ENCODE results near the gene SERP2. TPM values are rescaled to one million over a fixed set of nuclear protein-coding genes. Genes with fewer than 3 reads are reported as not detected.

The SERP2 gene
- total and polyA plus RNA-seq, 2 donors (not counting 3 experiments of a cell fraction or from before 2014, with no cell fraction given): 0.30 TPM; not detected in 1

DNA sequence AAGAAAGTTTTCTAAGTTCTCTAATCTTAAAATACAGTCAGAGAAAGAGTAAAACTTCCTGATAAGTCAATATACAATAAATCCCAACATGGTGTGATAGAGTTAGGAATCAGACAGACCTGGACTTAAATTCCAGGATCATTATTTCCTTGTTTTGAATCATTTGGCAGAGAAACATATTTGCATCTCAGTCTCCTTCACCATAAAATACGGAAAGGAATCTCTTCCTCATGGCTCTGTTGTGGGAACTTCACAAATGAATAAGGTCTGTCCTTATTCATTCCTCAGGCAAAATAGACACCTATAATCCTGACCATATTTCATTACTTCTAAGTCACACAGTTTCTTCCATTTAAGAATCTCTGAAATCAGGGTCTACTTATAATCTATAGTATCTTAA, 19.3 kb upstream of the SERP2 start:
- H3K4me1 ChIP-seq (ENCODE audit: control insufficient read depth, extremely low read depth, insufficient read depth, low read length): no peaks in the 10 kb centered on the region
- no peak overlapping the region for H3K27ac ChIP-seq (ENCODE audit: insufficient read depth, low read depth, low read length)
- ChIA-PET CTCF (interaction anchor here (1.1 to 1.4 kb wide), 2 partner anchors 11 to 20 kb away, joined by 3 to 8 read pairs; no protein-coding TSS in a partner anchor), POLR2A (no interaction called here)
- H3K79me2 ChIP-seq (ENCODE audit: control insufficient read depth, insufficient read depth, low read length): no peaks in the 10 kb centered on the region
- intact Hi-C loops (cut with micrococcal nuclease): no loop called here
- H4K20me1 ChIP-seq (replicated peaks; ENCODE audit: control insufficient read depth, extremely low read depth, insufficient read depth, low read length): no peaks in the 10 kb centered on the region
- no peak overlapping the region for H3K9ac ChIP-seq (replicated peaks; ENCODE audit: extremely low read depth, insufficient read depth, low read length)
- BruUV-seq (replicated peaks): no TSS peak
- TF ChIP-seq EZH2 (IDR thresholded peaks at IDR 0.05; ENCODE audit: borderline replicate concordance, low read depth, low read length, severe bottlenecking) (no peak), POLR2AphosphoS5 (IDR thresholded peaks at IDR 0.05; ENCODE audit: insufficient read depth, low read depth, low read length) (no peak), POLR2A (IDR thresholded peaks at IDR 0.05; ENCODE audit: low read depth, low read length) (no peak), JUN (IDR thresholded peaks at IDR 0.05; ENCODE audit: borderline replicate concordance, insufficient read depth, insufficient read length, low read depth) (no peak), MYC (IDR thresholded peaks at IDR 0.05; ENCODE audit: low read depth, low read length) (no peak), CTCF (IDR thresholded peaks at IDR 0.05; ENCODE audit: extremely low read depth in 1 of 2, insufficient read depth in 1 of 2, low read depth in 1 of 2, low read length in 2 of 2) (no peak), FOS (IDR thresholded peaks at IDR 0.05; ENCODE audit: borderline replicate concordance, insufficient read depth, low read length) (no peak), GATA2 (IDR thresholded peaks at IDR 0.05; ENCODE audit: insufficient read depth, insufficient read length, low read depth, low read length) (no peak)
- TF ChIP-seq, protein P1, sequence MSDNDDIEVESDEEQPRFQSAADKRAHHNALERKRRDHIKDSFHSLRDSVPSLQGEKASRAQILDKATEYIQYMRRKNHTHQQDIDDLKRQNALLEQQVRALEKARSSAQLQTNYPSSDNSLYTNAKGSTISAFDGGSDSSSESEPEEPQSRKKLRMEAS (IDR thresholded peaks at IDR 0.05; ENCODE audit: insufficient read depth, insufficient read length): no peak
- H3K4me3 ChIP-seq (replicated peaks in 1 of 3; ENCODE audit: insufficient read depth in 1 of 3, low read depth in 1 of 3, low read length in 3 of 3): no peak overlapping the region
- no peaks in the 10 kb centered on the region for H3K27me3 ChIP-seq (ENCODE audit: control insufficient read depth in 2 of 2, insufficient read depth in 2 of 2, low read length in 2 of 2)
- no peak for FAIRE-seq
- H3K9me3 ChIP-seq (replicated peaks; ENCODE audit: control insufficient read depth, insufficient read depth, low read length): no peaks in the 10 kb centered on the region
- dilution Hi-C loops (cut with MboI; ENCODE audit: extremely low pct_ligation_motif_present, low sequenced_read_pairs): no loop called here
- H3K9me1 ChIP-seq (replicated peaks; ENCODE audit: control insufficient read depth, extremely low read depth, insufficient read depth, low read length): no peaks in the 10 kb centered on the region
- H2AFZ ChIP-seq (ENCODE audit: low read depth, low read length): no peak overlapping the region
- DNase-seq (ENCODE audit: low read depth, low spot score): peak; percentile 10
- no peaks in the 10 kb centered on the region for H3K36me3 ChIP-seq (ENCODE audit: control insufficient read depth in 2 of 2, extremely low read depth in 1 of 2, insufficient read depth in 2 of 2, low read length in 2 of 2)
- no peak overlapping the region for H3K4me2 ChIP-seq (ENCODE audit: insufficient read depth, low read length)

Measured in endothelial cell of umbilical vein (primary cell).